ENCODE results near the gene DCN. TPM values are rescaled to one million over a fixed set of nuclear protein-coding genes. Genes with fewer than 3 reads are reported as not detected.
A peak's percentile ranks its signal among the peaks of the same experiment; 100 is the strongest.

The DCN gene
- total RNA-seq, 1 donor from 2014 or later: 0.57 TPM

DNA sequence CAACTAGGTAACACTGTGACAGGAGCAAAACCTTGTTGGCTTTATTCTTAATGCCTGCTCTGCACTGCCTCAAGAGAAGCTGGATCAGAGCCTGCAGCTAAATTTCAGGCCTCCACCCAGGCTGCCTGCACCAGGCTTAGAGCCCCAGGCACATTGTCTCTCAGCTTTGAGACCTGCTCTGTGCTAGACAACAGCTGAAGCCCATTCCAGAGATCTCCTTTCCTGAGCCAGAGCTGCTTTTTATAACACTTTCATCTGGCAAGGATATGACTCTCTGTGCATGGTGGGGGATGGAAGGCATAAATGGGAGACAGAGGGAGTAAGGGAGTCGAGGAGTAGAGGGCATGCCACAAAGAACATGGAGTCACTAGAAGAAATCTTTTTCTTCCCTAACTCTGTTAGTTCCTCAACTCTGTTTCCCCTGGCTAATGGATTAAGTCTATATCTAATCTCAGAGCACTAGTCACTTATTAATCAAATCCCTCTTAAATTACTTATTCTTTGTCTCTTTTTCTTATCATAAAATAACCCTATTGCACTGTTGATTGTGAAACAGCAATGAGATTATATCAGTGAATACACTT lies 44.2 kb downstream of the DCN start:
- H3K9me3 ChIP-seq (ENCODE audit: insufficient read depth, low read depth, low read length): no peaks in the 10 kb centered on the region
- TF ChIP-seq EZH2 (IDR thresholded peaks at IDR 0.05; ENCODE audit: insufficient read depth, low read length): no peak
- TF ChIP-seq, protein P1, sequence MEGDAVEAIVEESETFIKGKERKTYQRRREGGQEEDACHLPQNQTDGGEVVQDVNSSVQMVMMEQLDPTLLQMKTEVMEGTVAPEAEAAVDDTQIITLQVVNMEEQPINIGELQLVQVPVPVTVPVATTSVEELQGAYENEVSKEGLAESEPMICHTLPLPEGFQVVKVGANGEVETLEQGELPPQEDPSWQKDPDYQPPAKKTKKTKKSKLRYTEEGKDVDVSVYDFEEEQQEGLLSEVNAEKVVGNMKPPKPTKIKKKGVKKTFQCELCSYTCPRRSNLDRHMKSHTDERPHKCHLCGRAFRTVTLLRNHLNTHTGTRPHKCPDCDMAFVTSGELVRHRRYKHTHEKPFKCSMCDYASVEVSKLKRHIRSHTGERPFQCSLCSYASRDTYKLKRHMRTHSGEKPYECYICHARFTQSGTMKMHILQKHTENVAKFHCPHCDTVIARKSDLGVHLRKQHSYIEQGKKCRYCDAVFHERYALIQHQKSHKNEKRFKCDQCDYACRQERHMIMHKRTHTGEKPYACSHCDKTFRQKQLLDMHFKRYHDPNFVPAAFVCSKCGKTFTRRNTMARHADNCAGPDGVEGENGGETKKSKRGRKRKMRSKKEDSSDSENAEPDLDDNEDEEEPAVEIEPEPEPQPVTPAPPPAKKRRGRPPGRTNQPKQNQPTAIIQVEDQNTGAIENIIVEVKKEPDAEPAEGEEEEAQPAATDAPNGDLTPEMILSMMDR (IDR thresholded peaks at IDR 0.05; ENCODE audit: insufficient read depth, low read depth, low read length): no peak
- Mint-ChIP-seq H3K9me3 (ENCODE audit: unreplicated experiment) (no peaks in the 10 kb centered on the region), H3K27ac (ENCODE audit: unreplicated experiment) (peak overlapping the region; percentile 29), H3K4me3 (ENCODE audit: unreplicated experiment) (no peak overlapping the region), H3K27me3 (ENCODE audit: low read depth, unreplicated experiment) (no peaks in the 10 kb centered on the region), H3K36me3 (ENCODE audit: low read depth, unreplicated experiment) (no peaks in the 10 kb centered on the region), H3K4me1 (ENCODE audit: low read depth, unreplicated experiment) (peaks cover 47% of the 10 kb centered on the region)
- H3K27ac ChIP-seq (ENCODE audit: low read depth, low read length): no peak overlapping the region
- no peaks in the 10 kb centered on the region for H3K36me3 ChIP-seq (ENCODE audit: insufficient read depth, low read length)
- peaks cover 15% of the 10 kb centered on the region for H3K4me1 ChIP-seq (ENCODE audit: insufficient read depth, low read length)
- H3K9ac ChIP-seq (ENCODE audit: low read length): no peak overlapping the region
- no peaks in the 10 kb centered on the region for H3K79me2 ChIP-seq (ENCODE audit: insufficient read depth, low read length)
- no peak overlapping the region for H3K4me2 ChIP-seq (ENCODE audit: low read length)
- DNase-seq (ENCODE audit: low read depth): no peak
- H3K27me3 ChIP-seq (ENCODE audit: insufficient read depth, low read length): no peaks in the 10 kb centered on the region
- H2AFZ ChIP-seq (ENCODE audit: low read depth, low read length): no peak overlapping the region
- no peaks in the 10 kb centered on the region for H4K20me1 ChIP-seq (ENCODE audit: insufficient read depth, low read length)
- FAIRE-seq: no peak
- no peak overlapping the region for H3K4me3 ChIP-seq (ENCODE audit: insufficient read depth, low read depth, low read length)

DNA sequence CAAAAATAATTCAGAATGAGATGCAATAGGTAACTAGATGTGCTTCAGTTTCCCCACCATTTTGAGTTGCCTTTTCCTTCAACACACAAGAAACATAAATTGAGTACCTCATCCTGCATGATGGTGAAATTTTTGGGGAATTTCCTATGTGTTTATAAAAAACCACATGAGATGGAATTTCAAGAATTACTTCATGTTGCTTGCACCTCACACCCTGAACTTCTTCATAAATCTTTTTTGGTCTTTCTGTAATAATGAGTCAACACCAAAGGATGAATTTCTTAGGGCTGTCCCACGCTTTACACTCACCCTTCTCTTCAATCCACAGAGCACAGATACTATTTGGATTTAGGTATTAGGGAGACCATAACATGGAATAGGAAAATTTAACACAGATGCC lies 48.7 kb downstream of the DCN start:
- H3K27me3 Mint-ChIP-seq (ENCODE audit: low read depth, unreplicated experiment): no peaks in the 10 kb centered on the region
- Histone ChIP-seq H3K9me3 (ENCODE audit: insufficient read depth, low read depth, low read length) (no peaks in the 10 kb centered on the region), H3K27ac (ENCODE audit: low read depth, low read length) (peak overlapping the region; percentile 34), H2AFZ (ENCODE audit: low read depth, low read length) (no peak overlapping the region), H3K4me2 (ENCODE audit: low read length) (peak overlapping the region; percentile 3), H3K36me3 (ENCODE audit: insufficient read depth, low read length) (no peaks in the 10 kb centered on the region), H3K9ac (ENCODE audit: low read length) (no peak overlapping the region), H3K27me3 (ENCODE audit: insufficient read depth, low read length) (no peaks in the 10 kb centered on the region), H3K79me2 (ENCODE audit: insufficient read depth, low read length) (no peaks in the 10 kb centered on the region), H3K4me3 (ENCODE audit: insufficient read depth, low read depth, low read length) (no peak overlapping the region), H3K4me1 (ENCODE audit: insufficient read depth, low read length) (no peaks in the 10 kb centered on the region), H4K20me1 (ENCODE audit: insufficient read depth, low read length) (no peaks in the 10 kb centered on the region)
- no peaks in the 10 kb centered on the region for H3K36me3 Mint-ChIP-seq (ENCODE audit: low read depth, unreplicated experiment)
- no peak overlapping the region for H3K4me3 Mint-ChIP-seq (ENCODE audit: unreplicated experiment)
- FAIRE-seq (peak; percentile 97), DNase-seq (ENCODE audit: low read depth) (peak; percentile 87)
- no peak overlapping the region for H3K27ac Mint-ChIP-seq (ENCODE audit: unreplicated experiment)
- peaks cover 18% of the 10 kb centered on the region for H3K4me1 Mint-ChIP-seq (ENCODE audit: low read depth, unreplicated experiment)
- no peaks in the 10 kb centered on the region for H3K9me3 Mint-ChIP-seq (ENCODE audit: unreplicated experiment)
- TF ChIP-seq, protein P1 (IDR thresholded peaks at IDR 0.05; ENCODE audit: insufficient read depth, low read depth, low read length): no peak
- TF ChIP-seq EZH2 (IDR thresholded peaks at IDR 0.05; ENCODE audit: insufficient read depth, low read length): no peak

DNA sequence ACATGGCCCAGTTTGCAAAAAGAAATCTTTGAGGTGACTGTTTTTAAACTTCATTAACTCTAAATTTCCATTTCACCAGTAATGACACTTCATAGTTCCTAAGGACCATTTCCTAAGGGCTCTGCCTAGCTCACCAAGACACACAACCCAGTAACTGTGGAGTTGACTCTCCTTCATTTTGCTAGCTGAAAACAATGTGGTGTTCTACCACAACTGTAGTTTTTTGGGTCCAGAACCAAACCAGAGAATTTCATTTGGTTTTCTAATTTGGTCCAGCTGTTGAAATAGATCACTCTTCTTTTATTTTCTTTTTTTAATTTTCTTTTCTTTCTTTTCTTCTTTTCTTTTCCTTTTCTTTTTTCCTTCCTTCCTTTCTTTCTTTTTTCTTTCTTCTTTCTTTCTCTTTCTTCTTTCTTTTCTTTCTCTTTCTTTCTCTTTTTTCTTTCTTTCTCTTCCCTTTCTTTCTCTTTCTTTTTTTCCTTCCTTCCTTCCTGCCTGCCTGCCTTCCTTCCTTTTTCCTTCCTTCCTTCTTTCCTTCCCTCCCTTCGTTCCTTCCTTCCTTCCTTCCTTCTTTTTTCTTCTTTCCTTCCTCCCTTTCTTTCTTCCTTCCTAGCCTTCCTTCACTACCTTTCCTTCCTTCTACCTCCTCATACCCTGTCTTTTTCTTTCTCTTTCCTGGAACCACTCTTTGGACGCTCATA lies 52.8 kb downstream of the DCN start:
- Histone ChIP-seq H3K4me2 (ENCODE audit: low read length) (no peak overlapping the region), H3K36me3 (ENCODE audit: insufficient read depth, low read length) (no peaks in the 10 kb centered on the region), H3K27me3 (ENCODE audit: insufficient read depth, low read length) (no peaks in the 10 kb centered on the region), H3K9me3 (ENCODE audit: insufficient read depth, low read depth, low read length) (no peaks in the 10 kb centered on the region), H3K4me1 (ENCODE audit: insufficient read depth, low read length) (no peaks in the 10 kb centered on the region), H2AFZ (ENCODE audit: low read depth, low read length) (no peak overlapping the region), H3K27ac (ENCODE audit: low read depth, low read length) (no peak overlapping the region), H3K4me3 (ENCODE audit: insufficient read depth, low read depth, low read length) (no peak overlapping the region), H3K79me2 (ENCODE audit: insufficient read depth, low read length) (no peaks in the 10 kb centered on the region), H4K20me1 (ENCODE audit: insufficient read depth, low read length) (no peaks in the 10 kb centered on the region), H3K9ac (ENCODE audit: low read length) (no peak overlapping the region)
- no peak for FAIRE-seq
- no peaks in the 10 kb centered on the region for H3K9me3 Mint-ChIP-seq (ENCODE audit: unreplicated experiment)
- H3K27ac Mint-ChIP-seq (ENCODE audit: unreplicated experiment): no peak overlapping the region
- no peak overlapping the region for H3K4me3 Mint-ChIP-seq (ENCODE audit: unreplicated experiment)
- peaks cover 13% of the 10 kb centered on the region for H3K4me1 Mint-ChIP-seq (ENCODE audit: low read depth, unreplicated experiment)
- TF ChIP-seq, protein P1 (IDR thresholded peaks at IDR 0.05; ENCODE audit: insufficient read depth, low read depth, low read length): no peak
- no peak for TF ChIP-seq EZH2 (IDR thresholded peaks at IDR 0.05; ENCODE audit: insufficient read depth, low read length)
- no peaks in the 10 kb centered on the region for H3K36me3 Mint-ChIP-seq (ENCODE audit: low read depth, unreplicated experiment)
- no peaks in the 10 kb centered on the region for H3K27me3 Mint-ChIP-seq (ENCODE audit: low read depth, unreplicated experiment)
- DNase-seq (ENCODE audit: low read depth): no peak

Measured in astrocyte (in vitro differentiated cells and primary cell).